DMS53 (cell line): ENCODE measurements around the gene SLIT3.
A peak's percentile ranks its signal among the peaks of the same experiment; 100 is the strongest.

Experiments used
- DNase-seq: peaks from one replicate; lab custom pipeline; 2025; lab: John Stamatoyannopoulos, UW

The SLIT3 gene

GRCh38 chr5:168992687-168993086 lies 308.3 kb downstream of the SLIT3 start:
- DNase-seq: no peak

GRCh38 chr5:168992016-168992415 lies 308.9 kb downstream of the SLIT3 start:
- DNase-seq: no peak

GRCh38 chr5:168991311-168991710 lies 309.6 kb downstream of the SLIT3 start:
- DNase-seq: no peak

- no peak for DNase-seq
Measured at GRCh38 chr5:168990679-168991078, 310.3 kb downstream of the SLIT3 start.

- DNase-seq: no peak
Measured at GRCh38 chr5:168989731-168990505, 311.0 kb downstream of the SLIT3 start.

GRCh38 chr5:168988699-168989098 lies 312.2 kb downstream of the SLIT3 start:
- no peak for DNase-seq

- peak; percentile 78 for DNase-seq
Measured at GRCh38 chr5:168987543-168988300, 313.2 kb downstream of the SLIT3 start.

GRCh38 chr5:168985454-168985853 lies 315.5 kb downstream of the SLIT3 start:
- DNase-seq: no peak

GRCh38 chr5:168984135-168984675 lies 316.7 kb downstream of the SLIT3 start:
- no peak for DNase-seq

- no peak for DNase-seq
Measured at GRCh38 chr5:168979135-168979534, 321.8 kb downstream of the SLIT3 start.

GRCh38 chr5:168978500-168978899 lies 322.4 kb downstream of the SLIT3 start:
- DNase-seq: no peak

- DNase-seq: no peak
Measured at GRCh38 chr5:168978015-168978414, 322.9 kb downstream of the SLIT3 start.

- no peak for DNase-seq
Measured at GRCh38 chr5:168976311-168976970, 324.5 kb downstream of the SLIT3 start.

GRCh38 chr5:168975331-168975730 lies 325.6 kb downstream of the SLIT3 start:
- DNase-seq: no peak

- DNase-seq: no peak
Measured at GRCh38 chr5:168974082-168974481, 326.9 kb downstream of the SLIT3 start.

- DNase-seq: no peak
Measured at GRCh38 chr5:168972731-168973130, 328.2 kb downstream of the SLIT3 start.

GRCh38 chr5:168971100-168971499 lies 329.8 kb downstream of the SLIT3 start:
- DNase-seq: no peak

- no peak for DNase-seq
Measured at GRCh38 chr5:168969326-168969886, 331.5 kb downstream of the SLIT3 start.

- no peak for DNase-seq
Measured at GRCh38 chr5:168967882-168968620, 332.9 kb downstream of the SLIT3 start.

- DNase-seq: no peak
Measured at GRCh38 chr5:168965638-168966037, 335.3 kb downstream of the SLIT3 start.

GRCh38 chr5:168964182-168964581 lies 336.8 kb downstream of the SLIT3 start:
- no peak for DNase-seq

GRCh38 chr5:168962306-168962705 lies 338.6 kb downstream of the SLIT3 start:
- no peak for DNase-seq
